ENCODE measurements around the gene CYSTM1. TPM values are rescaled to one million over a fixed set of nuclear protein-coding genes. Genes with fewer than 3 reads are reported as not detected.

CYSTM1 gene
- total and polyA plus RNA-seq, 2 experiments from 2014 or later: 16.0 to 42.3 TPM

- Histone ChIP-seq H3K9ac (no peak overlapping the region), H3F3A (ENCODE audit: insufficient read depth) (peaks cover 7% of the 10 kb centered on the region), H2AFZ (no peak overlapping the region), H3K4me1 (ENCODE audit: insufficient read depth) (no peaks in the 10 kb centered on the region), H3K27me3 (replicated peaks; ENCODE audit: insufficient read depth) (no peaks in the 10 kb centered on the region), H3K36me3 (ENCODE audit: low read depth) (no peaks in the 10 kb centered on the region), H3K27ac (no peak overlapping the region), H3K9me3 (ENCODE audit: low read depth) (no peaks in the 10 kb centered on the region), H3K4me3 (no peak overlapping the region), H3K9me2 (ENCODE audit: insufficient read depth) (no peaks in the 10 kb centered on the region), H4K20me1 (ENCODE audit: insufficient read depth) (no peaks in the 10 kb centered on the region), H3K4me2 (ENCODE audit: unreplicated experiment) (no peak overlapping the region), H3K79me2 (ENCODE audit: insufficient read depth) (no peaks in the 10 kb centered on the region)
- in situ Hi-C loops (cut with MboI): loop anchor here (25.0 kb wide), 1 partner anchor 382 kb away; the partner anchor contains the start of gene PSD2
- DNase-seq: no peak
- WGBS, 2 experiments (ENCODE audit: low coverage in 1 of 2, low lambda C conversion rate in 2 of 2, missing lambda C conversion rate in 2 of 2): 94 to 100% methylated on average over 1 of the region's 1 CpG
- no peak for TF ChIP-seq EZH2phosphoT487 (IDR thresholded peaks at IDR 0.05; ENCODE audit: insufficient read depth, low read depth)
- TF ChIP-seq EZH2 (IDR thresholded peaks at IDR 0.05; ENCODE audit: insufficient read depth, poor library complexity, severe bottlenecking): no peak
Measured at GRCh38 chr5:140169410-140169809, 5.6 kb upstream of the CYSTM1 start.

GRCh38 chr5:140172483-140172882 lies 2.5 kb upstream of the CYSTM1 start:
- Histone ChIP-seq H3K9me3 (ENCODE audit: low read depth) (no peaks in the 10 kb centered on the region), H3F3A (ENCODE audit: insufficient read depth) (peaks cover 14% of the 10 kb centered on the region), H3K4me3 (no peak overlapping the region), H3K9ac (no peak overlapping the region), H4K20me1 (ENCODE audit: insufficient read depth) (no peaks in the 10 kb centered on the region), H3K4me1 (ENCODE audit: insufficient read depth) (peaks cover 14% of the 10 kb centered on the region), H3K36me3 (ENCODE audit: low read depth) (no peaks in the 10 kb centered on the region), H3K4me2 (ENCODE audit: unreplicated experiment) (no peak overlapping the region), H3K27ac (no peak overlapping the region), H3K9me2 (ENCODE audit: insufficient read depth) (no peaks in the 10 kb centered on the region), H3K79me2 (ENCODE audit: insufficient read depth) (peaks cover 5% of the 10 kb centered on the region; the same call in 1 of the 2 replicates), H2AFZ (no peak overlapping the region), H3K27me3 (replicated peaks; ENCODE audit: insufficient read depth) (no peaks in the 10 kb centered on the region)
- no peak for DNase-seq
- WGBS, 2 experiments (ENCODE audit: low coverage in 1 of 2, low lambda C conversion rate in 2 of 2, missing lambda C conversion rate in 2 of 2): 75 to 76% methylated on average over 2 of the region's 2 CpGs
- TF ChIP-seq EZH2 (IDR thresholded peaks at IDR 0.05; ENCODE audit: insufficient read depth, poor library complexity, severe bottlenecking) (no peak), EZH2phosphoT487 (IDR thresholded peaks at IDR 0.05; ENCODE audit: insufficient read depth, low read depth) (no peak)
- in situ Hi-C loops (cut with MboI): loop anchor here (25.0 kb wide), 1 partner anchor 385 kb away; the partner anchor contains the start of gene PSD2

DNA sequence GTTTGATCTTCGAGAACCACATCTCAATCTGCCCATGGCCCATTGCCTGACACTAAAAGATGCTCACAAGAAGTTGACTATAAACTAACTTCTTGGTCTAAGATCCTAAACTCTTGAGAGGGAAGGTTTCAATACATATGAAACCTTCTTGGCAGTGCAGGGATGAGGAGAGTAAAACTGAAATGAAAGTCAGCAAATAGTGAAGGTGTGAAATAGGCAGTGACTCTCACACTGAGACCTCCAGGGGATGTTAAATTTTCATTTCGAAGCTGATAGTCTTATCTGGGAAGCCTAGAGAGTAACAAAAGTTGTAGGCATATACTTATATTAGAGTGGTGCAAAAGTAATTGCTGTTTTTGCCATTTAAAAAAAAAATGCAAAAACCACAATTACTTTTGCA lies 974 bp upstream of the CYSTM1 start:
- H3F3A ChIP-seq (ENCODE audit: insufficient read depth): peaks cover 16% of the 10 kb centered on the region
- H4K20me1 ChIP-seq (ENCODE audit: insufficient read depth): no peaks in the 10 kb centered on the region
- no peak for DNase-seq
- H3K27ac ChIP-seq: 0 out of 2 replicates have a peak overlapping the region, but pooled peaks have one; percentile 64
- H3K9me3 ChIP-seq (ENCODE audit: low read depth): no peaks in the 10 kb centered on the region
- H3K4me2 ChIP-seq (ENCODE audit: unreplicated experiment): no peak overlapping the region
- H2AFZ ChIP-seq: no peak overlapping the region
- H3K79me2 ChIP-seq (ENCODE audit: insufficient read depth): peaks cover 11% of the 10 kb centered on the region; the same call in 1 of the 2 replicates
- TF ChIP-seq EZH2phosphoT487 (IDR thresholded peaks at IDR 0.05; ENCODE audit: insufficient read depth, low read depth) (no peak), EZH2 (IDR thresholded peaks at IDR 0.05; ENCODE audit: insufficient read depth, poor library complexity, severe bottlenecking) (no peak)
- peaks cover 24% of the 10 kb centered on the region for H3K4me1 ChIP-seq (ENCODE audit: insufficient read depth)
- in situ Hi-C loops (cut with MboI): loop anchor here (25.0 kb wide), 1 partner anchor 387 kb away; the partner anchor contains the start of gene PSD2
- no peaks in the 10 kb centered on the region for H3K36me3 ChIP-seq (ENCODE audit: low read depth)
- no peak overlapping the region for H3K4me3 ChIP-seq
- H3K27me3 ChIP-seq (replicated peaks; ENCODE audit: insufficient read depth): no peaks in the 10 kb centered on the region
- no peaks in the 10 kb centered on the region for H3K9me2 ChIP-seq (ENCODE audit: insufficient read depth)
- WGBS, 2 experiments (ENCODE audit: low coverage in 1 of 2, low lambda C conversion rate in 2 of 2, missing lambda C conversion rate in 2 of 2): 98 to 100% methylated on average over 2 of the region's 2 CpGs
- no peak overlapping the region for H3K9ac ChIP-seq

DNA sequence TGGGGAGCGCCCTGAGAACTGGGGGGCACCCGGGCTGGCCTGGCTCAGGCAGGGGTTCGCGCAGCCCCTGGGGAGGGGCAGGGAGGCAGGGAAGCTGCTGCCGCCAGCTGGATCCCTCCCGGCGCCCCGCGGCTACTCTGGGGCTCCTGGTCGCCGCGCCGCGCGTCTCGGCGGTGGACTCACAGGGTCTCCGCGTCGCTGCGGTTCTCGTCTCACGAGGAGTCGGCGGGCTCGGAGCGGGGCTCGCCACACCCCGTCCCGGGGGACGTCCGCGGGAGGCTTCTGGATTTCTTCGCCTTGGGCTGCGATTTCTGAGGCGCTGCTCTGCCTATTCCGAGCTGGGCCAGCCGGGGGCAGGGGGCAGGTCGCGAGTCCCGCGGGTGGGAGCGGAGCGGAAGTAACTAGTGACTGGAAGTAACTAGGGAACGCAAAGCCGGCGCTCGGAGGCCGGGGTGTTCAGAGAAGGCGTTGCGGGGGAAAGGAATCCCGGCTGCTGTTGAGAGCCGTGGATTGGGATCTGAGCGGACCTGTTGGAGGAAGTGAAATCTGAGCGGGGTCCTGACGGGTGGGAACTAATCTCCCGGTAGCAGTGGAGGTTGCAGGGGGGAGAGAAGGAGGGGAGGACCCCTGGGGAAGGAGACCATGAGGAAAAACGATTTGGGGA lies 511 bp downstream of the CYSTM1 start:
- Histone ChIP-seq H3K4me3 (peak overlapping the region; percentile 90), H3K9me2 (ENCODE audit: insufficient read depth) (no peaks in the 10 kb centered on the region), H3K9ac (peak overlapping the region; percentile 90), H3K36me3 (ENCODE audit: low read depth) (no peaks in the 10 kb centered on the region), H3K79me2 (ENCODE audit: insufficient read depth) (peaks cover 13% of the 10 kb centered on the region; the same call in 1 of the 2 replicates), H3F3A (ENCODE audit: insufficient read depth) (peaks cover 16% of the 10 kb centered on the region), H4K20me1 (ENCODE audit: insufficient read depth) (no peaks in the 10 kb centered on the region), H3K27me3 (replicated peaks; ENCODE audit: insufficient read depth) (no peaks in the 10 kb centered on the region), H2AFZ (peak overlapping the region; percentile 89), H3K4me1 (ENCODE audit: insufficient read depth) (peaks cover 24% of the 10 kb centered on the region), H3K9me3 (ENCODE audit: low read depth) (no peaks in the 10 kb centered on the region), H3K27ac (peak overlapping the region; percentile 64), H3K4me2 (ENCODE audit: unreplicated experiment) (peak overlapping the region; percentile 85)
- WGBS, 2 experiments (ENCODE audit: low coverage in 1 of 2, low lambda C conversion rate in 2 of 2, missing lambda C conversion rate in 2 of 2): 1 to 2% methylated on average over 28 to 41 of the region's 58 CpGs
- in situ Hi-C loops (cut with MboI): no loop called here
- no peak for TF ChIP-seq EZH2phosphoT487 (IDR thresholded peaks at IDR 0.05; ENCODE audit: insufficient read depth, low read depth)
- TF ChIP-seq EZH2 (IDR thresholded peaks at IDR 0.05; ENCODE audit: insufficient read depth, poor library complexity, severe bottlenecking): no peak
- DNase-seq: peak; percentile 90

All from GM23248 (cell line).